Gastroesophageal sphincter (tissue), 3 donors: ENCODE data around the gene SKOR2.

Source experiments
- EP300 ChIP-seq: sonication (generic); formaldehyde crosslinking; IDR thresholded peaks from one replicate; pipeline ENCODE4 v1.6.1; 2017; ENCODE audit warnings: antibody characterized with exemption, mild to moderate bottlenecking
- TF ChIP-seq, protein P1 (sequence below), 4 experiments: fragments of 200-600 bp in 2 of 4; fragments of 450-650 bp in 2 of 4; sonication (generic) in 1 of 4; IDR thresholded peaks; one replicate each; pipeline ENCODE4 v1.5.1; 2017 to 2019; ENCODE audit warnings: antibody characterized with exemption in 4 of 4, mild to moderate bottlenecking in 2 of 4, moderate library complexity in 2 of 4

- TF ChIP-seq, protein P1, sequence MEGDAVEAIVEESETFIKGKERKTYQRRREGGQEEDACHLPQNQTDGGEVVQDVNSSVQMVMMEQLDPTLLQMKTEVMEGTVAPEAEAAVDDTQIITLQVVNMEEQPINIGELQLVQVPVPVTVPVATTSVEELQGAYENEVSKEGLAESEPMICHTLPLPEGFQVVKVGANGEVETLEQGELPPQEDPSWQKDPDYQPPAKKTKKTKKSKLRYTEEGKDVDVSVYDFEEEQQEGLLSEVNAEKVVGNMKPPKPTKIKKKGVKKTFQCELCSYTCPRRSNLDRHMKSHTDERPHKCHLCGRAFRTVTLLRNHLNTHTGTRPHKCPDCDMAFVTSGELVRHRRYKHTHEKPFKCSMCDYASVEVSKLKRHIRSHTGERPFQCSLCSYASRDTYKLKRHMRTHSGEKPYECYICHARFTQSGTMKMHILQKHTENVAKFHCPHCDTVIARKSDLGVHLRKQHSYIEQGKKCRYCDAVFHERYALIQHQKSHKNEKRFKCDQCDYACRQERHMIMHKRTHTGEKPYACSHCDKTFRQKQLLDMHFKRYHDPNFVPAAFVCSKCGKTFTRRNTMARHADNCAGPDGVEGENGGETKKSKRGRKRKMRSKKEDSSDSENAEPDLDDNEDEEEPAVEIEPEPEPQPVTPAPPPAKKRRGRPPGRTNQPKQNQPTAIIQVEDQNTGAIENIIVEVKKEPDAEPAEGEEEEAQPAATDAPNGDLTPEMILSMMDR (IDR thresholded peaks at IDR 0.05) = no peak
- TF ChIP-seq EP300 = no peak
Observed at GRCh38 chr18:47264308-47264700, 12.8 kb upstream of the SKOR2 start.
